Heart left ventricle (tissue), 16 donors: ENCODE measurements around the gene IL4R. TPM values are rescaled to one million over a fixed set of nuclear protein-coding genes. Genes with fewer than 3 reads are reported as not detected.
A peak's percentile ranks its signal among the peaks of the same experiment; 100 is the strongest.

Experiments
- ATAC-seq, 4 donors: fragments of 200-7000 bp; cut with Tn5 transposase; one replicate each; pipeline ENCODE4 v1.9.1; 2020 to 2022; ENCODE audit warnings: moderate library complexity in 4 of 4, mild to moderate bottlenecking in 3 of 4, moderate number of reproducible peaks in 1 of 4
- DNase-seq, 5 donors: peaks; one replicate each; pipeline ENCODE4 v3.0.0-alpha.2; 2020
- H3K27ac ChIP-seq, 12 donors: fragments of 200-600 bp; sonication (generic) in 4 of 12; one replicate each; pipeline versions ENCODE4 v1.5.0 to v1.8.0; 2016 to 2022; ENCODE audit warnings: mild to moderate bottlenecking in 2 of 12
- H3K27me3 ChIP-seq, 9 donors: fragments of 200-600 bp; sonication (generic) in 2 of 9; one replicate each; pipeline versions ENCODE4 v1.5.1 to v1.8.0; 2016 to 2022; ENCODE audit warnings: mild to moderate bottlenecking in 3 of 9
- H3K36me3 ChIP-seq, 9 donors: fragments of 200-600 bp; sonication (generic) in 2 of 9; one replicate each; pipeline versions ENCODE4 v1.5.0 to v1.8.0; 2018 to 2022; ENCODE audit warnings: mild to moderate bottlenecking in 2 of 9
- H3K4me1 ChIP-seq, 12 donors: fragments of 200-600 bp; sonication (generic) in 4 of 12; one replicate each; pipeline versions ENCODE4 v1.5.0 to v1.8.0; 2016 to 2022; ENCODE audit warnings: mild to moderate bottlenecking in 3 of 12
- H3K4me3 ChIP-seq, 12 donors: fragments of 200-600 bp; sonication (generic) in 4 of 12; one replicate each; pipeline versions ENCODE4 v1.5.0 to v1.8.0; 2017 to 2022; ENCODE audit warnings: mild to moderate bottlenecking in 9 of 12, moderate library complexity in 4 of 12
- H3K9me3 ChIP-seq, 12 donors: fragments of 200-600 bp; sonication (generic) in 4 of 12; one replicate each; pipeline versions ENCODE4 v1.5.0 to v1.8.0; 2016 to 2022; ENCODE audit warnings: mild to moderate bottlenecking in 1 of 12
- CTCF ChIP-seq, 12 donors: fragments of 200-600 bp; sonication (generic) in 4 of 12; IDR thresholded peaks; one replicate each; pipeline versions ENCODE4 v1.5.0 to v1.8.0; 2018 to 2022; ENCODE audit warnings: antibody characterized with exemption in 12 of 12, mild to moderate bottlenecking in 5 of 12
- POLR2A ChIP-seq, 2 donors: fragments of 450-650 bp; IDR thresholded peaks; one replicate each; pipeline ENCODE4 v1.6.1; 2017; ENCODE audit warnings: antibody characterized with exemption in 2 of 2, mild to moderate bottlenecking in 2 of 2, moderate library complexity in 2 of 2
- WGBS, 4 donors: extraction: QIAGEN DNeasy Blood & Tissue Kit in 2 of 4; methylation state at CpG; one replicate each; pipeline versions ENCODE4 v1.1.5 to v1.1.7; 2013 to 2018; 5-methylcytosine and 5-hydroxymethylcytosine counted together
- intact Hi-C, 10 donors: fragments of 100-400 bp; cut with DNase I; formaldehyde crosslinking; loops; one replicate each; pipeline versions ENCODE4 v1.11.1 to v1.14.2; 2022
- polyA plus RNA-seq, 2 donors: library from polyadenylated mRNA; stranded (reverse); fragments of 200-250 nt; gene quantifications; one replicate each; pipeline ENCODE4 v1.2.3, GENCODE V29; 2013
- total RNA-seq, 9 donors: library from RNA; depleted of rRNA in 2 of 9; stranded (reverse); fragments of >200 nt in 2 of 9; fragmentation: NEBNext Ultra II Directional in 3 of 9; extraction: Animal tissue kit (Norgen Biotek cat#: 25700) in 3 of 9; gene quantifications; one replicate each; pipeline versions ENCODE4 v1.1.0 to v1.2.4, GENCODE V29; 2016 to 2023
- donor health status: ischemic (EF 13 %, LVEDD 7.1; RV severe dilation, severe dysfunction).
- donor health status: healthy with polysubstance abuse.
- donor health status: DM: no; HTN: yes; CAD: no.
- donor health status: DM: no; HTN: no; CAD: no.
- donor health status: ischemic (EF 25% LVEDD 6.9; RV normal size, moderate dysfunction).
- donor health status: ischemic (EF 25% LVEDD 5.7; RV mildly dilated, moderate dysfunction).
- donor health status: healthy.
- donor health status: DM: yes; HTN: yes; CAD: no.
- donor health status: ischemic (EF 35%, LVEDD 5.7; RV mildly dilated, moderate dysfunction).
- donor health status: nonischemic (EF 11% LVEDD 7.7; RV severe dilation, severe dysfunction).
- donor health status: DM: yes; HTN: yes; CAD: no.
- donor health status: PGD.
- donor health status: ischemic (EF 29% LVEDD 5.4; RV normal size, mild dysfunction).
- donor health status: nonischemic (EF 23%, LVEDD 6.1; RV moderate dilation, normal function).

The IL4R gene
- total and polyA plus RNA-seq, 11 donors: 5.8 to 47.4 (median 8.2) TPM

DNA sequence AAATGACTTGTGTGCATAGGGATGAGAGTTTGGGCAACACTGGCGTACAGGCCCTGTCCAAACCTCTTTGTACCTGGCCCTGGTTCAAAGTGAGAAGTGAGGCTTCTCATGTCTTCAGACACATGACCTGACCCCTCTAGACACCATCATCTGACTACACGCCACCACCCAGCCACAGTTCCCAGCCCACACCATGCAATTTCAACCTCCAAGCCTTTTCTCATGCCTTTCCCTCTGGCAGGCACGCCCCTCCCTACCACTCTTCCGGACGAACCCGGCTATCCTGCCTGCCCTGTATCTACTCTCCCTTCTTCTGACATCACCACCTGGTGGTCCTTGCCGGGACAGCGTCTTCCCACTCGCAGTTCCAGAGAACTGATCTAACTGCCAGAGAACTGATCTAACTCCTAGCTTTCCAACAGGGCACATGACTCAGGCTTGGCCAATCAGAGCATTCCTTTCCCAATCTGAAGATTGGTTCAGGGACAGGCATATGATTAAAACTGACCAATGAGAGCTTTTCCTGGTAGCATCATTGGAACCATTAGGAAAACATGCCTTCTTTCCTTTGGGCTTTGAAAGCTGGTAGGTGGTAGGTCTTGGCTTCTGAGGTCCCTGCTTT lies 61.1 kb downstream of the IL4R start:
- Histone ChIP-seq H3K4me3 (peak overlapping the region in 5 of 12 donors; percentile 6 to 42 (median 22)), H3K9me3 (peaks cover 0 to 9% (median 0%) of the 10 kb centered on the region in 12 donors), H3K36me3 (no peaks in the 10 kb centered on the region), H3K27me3 (no peaks in the 10 kb centered on the region), H3K27ac (peak overlapping the region in 5 of 12 donors; percentile 7 to 85 (median 27)), H3K4me1 (peaks cover 0 to 62% (median 0%) of the 10 kb centered on the region in 12 donors)
- ATAC-seq: peak in 3 of 4 donors; percentile 83 to 91 (median 87)
- DNase-seq: peak in 4 of 5 donors; percentile 54 to 77 (median 56)
- WGBS, 4 donors: 12 to 21% (median 15%) methylated on average over 9 of the region's 9 CpGs
- TF ChIP-seq POLR2A (IDR thresholded peaks at IDR 0.05) (no peak), CTCF (IDR thresholded peaks at IDR 0.05) (peak in 8 of 12 donors; percentile 22 to 59 (median 45))
- intact Hi-C loops: loop anchor here in 3 of 10 donors (5.0 kb wide), 4 partner anchors 77 to 223 kb away; no protein-coding TSS in a partner anchor

GRCh38 chr16:27377666-27378485 lies 64.1 kb downstream of the IL4R start:
- Histone ChIP-seq H3K9me3 (peaks cover 0 to 4% (median 0%) of the 10 kb centered on the region in 12 donors), H3K4me3 (no peak overlapping the region), H3K27me3 (no peaks in the 10 kb centered on the region), H3K4me1 (peaks cover 0 to 52% (median 0%) of the 10 kb centered on the region in 12 donors), H3K36me3 (no peaks in the 10 kb centered on the region), H3K27ac (peak overlapping the region in 1 of 12 donors; percentile 33)
- TF ChIP-seq CTCF (IDR thresholded peaks at IDR 0.05) (no peak), POLR2A (IDR thresholded peaks at IDR 0.05) (no peak)
- intact Hi-C loops: loop anchor here in 1 of 10 donors (5.0 kb wide), 1 partner anchor 206 kb away; no protein-coding TSS in a partner anchor
- 60 to 66% (median 62%) methylated on average over 4 of the region's 4 CpGs for WGBS, 4 donors
- peak in 1 of 5 donors; percentile 9 for DNase-seq
- ATAC-seq: no peak

DNA sequence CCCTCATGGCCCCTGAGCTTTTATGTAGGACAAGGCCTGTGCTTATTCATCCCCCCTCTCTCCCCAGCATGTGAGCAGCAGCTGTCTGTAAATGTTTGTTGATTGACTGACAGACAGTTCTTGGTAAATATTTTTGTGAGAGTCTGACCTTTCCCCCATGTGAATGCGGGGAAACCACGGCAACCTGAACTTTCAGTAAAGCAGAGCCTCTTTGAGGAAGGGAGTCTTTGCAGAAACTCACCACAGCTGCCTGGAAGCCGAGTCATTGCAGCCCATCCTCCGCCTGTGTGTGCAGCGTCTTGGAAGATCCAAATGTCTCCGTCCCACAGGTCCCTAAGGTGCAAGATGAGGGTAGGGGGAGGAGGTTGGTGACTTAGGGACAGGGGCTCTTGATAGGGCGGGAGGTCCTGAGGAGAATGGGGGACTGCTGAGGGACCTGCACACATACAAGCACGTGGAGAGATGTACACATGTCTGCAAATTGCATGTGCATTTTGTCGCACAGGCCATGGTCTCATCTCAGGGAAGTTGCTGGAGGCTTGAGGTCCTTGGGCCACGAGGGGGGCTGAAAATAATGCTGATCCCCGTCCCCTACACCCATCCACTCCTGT lies 65.2 kb downstream of the IL4R start:
- intact Hi-C loops: loop anchor here in 1 of 10 donors (5.0 kb wide), 1 partner anchor 207 kb away; no protein-coding TSS in a partner anchor
- TF ChIP-seq POLR2A (IDR thresholded peaks at IDR 0.05): no peak
- no peak overlapping the region for H3K4me3 ChIP-seq
- peaks cover 0 to 42% (median 0%) of the 10 kb centered on the region in 12 donors for H3K4me1 ChIP-seq
- 56 to 70% (median 69%) methylated on average over 10 to 11 of the region's 11 CpGs for WGBS, 4 donors
- H3K9me3 ChIP-seq: peaks cover 0 to 6% (median 0%) of the 10 kb centered on the region in 12 donors
- H3K27me3 ChIP-seq: no peaks in the 10 kb centered on the region
- ATAC-seq: no peak
- H3K27ac ChIP-seq: peak overlapping the region in 1 of 12 donors; percentile 33
- no peaks in the 10 kb centered on the region for H3K36me3 ChIP-seq
- peak in 1 of 5 donors; percentile 8 for DNase-seq

DNA sequence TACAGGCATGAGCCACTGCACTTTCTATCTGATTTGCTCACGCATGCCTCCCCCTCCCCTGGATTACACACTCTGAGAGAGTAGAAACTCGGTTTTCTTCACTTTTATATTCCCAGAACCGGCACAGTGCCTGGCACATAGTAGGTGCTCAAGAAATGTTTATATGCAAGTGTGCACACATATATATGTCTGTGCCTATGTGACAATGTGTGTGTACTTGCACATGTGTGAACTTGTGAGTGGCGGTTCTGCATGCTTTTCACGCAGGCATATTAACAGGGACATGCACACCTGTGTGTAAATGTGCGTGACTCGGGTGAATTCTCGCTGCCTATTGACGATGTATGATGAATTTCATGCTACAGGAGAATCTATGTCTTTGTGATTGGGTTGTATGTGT lies 66.1 kb downstream of the IL4R start:
- ATAC-seq (no peak), DNase-seq (peak in 1 of 5 donors; percentile 2)
- 88 to 94% (median 93%) methylated on average over 9 of the region's 9 CpGs for WGBS, 4 donors
- TF ChIP-seq CTCF (IDR thresholded peaks at IDR 0.05) (no peak), POLR2A (IDR thresholded peaks at IDR 0.05) (no peak)
- H3K36me3 ChIP-seq: no peaks in the 10 kb centered on the region
- peaks cover 0 to 13% (median 0%) of the 10 kb centered on the region in 12 donors for H3K9me3 ChIP-seq
- H3K27ac ChIP-seq: no peak overlapping the region
- no peaks in the 10 kb centered on the region for H3K27me3 ChIP-seq
- intact Hi-C loops: loop anchor here in 1 of 10 donors (5.0 kb wide), 1 partner anchor 208 kb away; no protein-coding TSS in a partner anchor
- H3K4me3 ChIP-seq: no peak overlapping the region
- peaks cover 0 to 43% (median 0%) of the 10 kb centered on the region in 12 donors for H3K4me1 ChIP-seq
